Endothelial cell of umbilical vein (primary cell): Measurements from ENCODE around the gene RIPK4.

ENCODE experiments used
- CTCF ChIP-seq, 2 donors: IDR thresholded peaks; 1 replicate in 1 of 2; 2 replicates in 1 of 2; pipeline ENCODE4 v1.5.1; 2011; ENCODE audit warnings: low read length in 2 of 2, mild to moderate bottlenecking in 2 of 2, moderate library complexity in 2 of 2, control low read depth in 1 of 2, inconsistent platforms in 1 of 2, low read depth in 1 of 2; ENCODE audit not compliant: insufficient read depth in 1 of 2; ENCODE audit errors: extremely low read depth in 1 of 2
- EZH2 ChIP-seq: IDR thresholded peaks from 2 replicates; pipeline ENCODE4 v1.6.1; 2012; ENCODE audit warnings: borderline replicate concordance, low read depth, mild to moderate bottlenecking, moderate library complexity, low read length, inconsistent platforms; ENCODE audit not compliant: severe bottlenecking
- POLR2A ChIP-seq: IDR thresholded peaks from 2 replicates; pipeline ENCODE4 v1.6.1; 2012; ENCODE audit warnings: low read depth, mild to moderate bottlenecking, control low read depth, low read length

GRCh38 chr21:41769933-41770332 is 3.1 kb upstream of the RIPK4 start:
- no peak for TF ChIP-seq CTCF (IDR thresholded peaks at IDR 0.05; ENCODE audit: extremely low read depth in 1 of 2, insufficient read depth in 1 of 2, low read depth in 1 of 2, low read length in 2 of 2)
- no peak for TF ChIP-seq POLR2A
- TF ChIP-seq EZH2 = no peak
